Stimulated activated naive CD8-positive, alpha-beta T cell treated with anti-CD3 and anti-CD28 coated beads, Interleukin-15, amount 100 ng/mL, for 72 hours (primary cell): ENCODE data around the gene CORO6.

Experiments
- ATAC-seq: fragments of 150-1000 bp; cut with Tn5 transposase; 2 replicates; pipeline ENCODE4 v1.10.0; 2021; ENCODE audit warnings: mild to moderate bottlenecking, moderate library complexity
- DNase-seq, 2 donors: peaks; one replicate each; pipeline ENCODE4 v3.0.0; 2021 to 2022
- H3K27ac Mint-ChIP-seq, 2 donors: one replicate each; pipeline ENCODE4 v1.8.0; 2022; ENCODE audit warnings: mild to moderate bottlenecking in 2 of 2, mixed read lengths in 2 of 2, moderate library complexity in 2 of 2
- H3K27me3 Mint-ChIP-seq: one replicate; pipeline ENCODE4 v1.8.0; 2022; ENCODE audit warnings: mixed read lengths
- H3K4me1 Mint-ChIP-seq: one replicate; pipeline ENCODE4 v1.8.0; 2022; ENCODE audit warnings: mild to moderate bottlenecking, mixed read lengths
- H3K4me3 Mint-ChIP-seq, 2 donors: one replicate each; pipeline ENCODE4 v1.8.0; 2022; ENCODE audit warnings: mild to moderate bottlenecking in 2 of 2, mixed read lengths in 2 of 2, moderate library complexity in 1 of 2
- H3K9me3 Mint-ChIP-seq, 2 donors: one replicate each; pipeline ENCODE4 v1.8.0; 2022; ENCODE audit warnings: mixed read lengths in 2 of 2

CORO6 gene

GRCh38 chr17:29648005-29648404, 25.3 kb upstream of the CORO6 start:
- no peaks in the 10 kb centered on the region for H3K27me3 Mint-ChIP-seq
- H3K4me3 Mint-ChIP-seq, result no peak overlapping the region
- H3K9me3 Mint-ChIP-seq, result no peaks in the 10 kb centered on the region
- no peak for ATAC-seq
- peak overlapping the region in 1 of 2 donors; percentile 54 for H3K27ac Mint-ChIP-seq
- H3K4me1 Mint-ChIP-seq, result peaks cover 19% of the 10 kb centered on the region
- DNase-seq, result no peak

- ATAC-seq, result peak; percentile 76
- H3K27ac Mint-ChIP-seq, result peak overlapping the region in 1 of 2 donors; percentile 49
- DNase-seq, result peak in 1 of 2 donors; percentile 32
- no peak overlapping the region for H3K4me3 Mint-ChIP-seq
- H3K27me3 Mint-ChIP-seq, result no peaks in the 10 kb centered on the region
- no peaks in the 10 kb centered on the region for H3K9me3 Mint-ChIP-seq
- peaks cover 32% of the 10 kb centered on the region for H3K4me1 Mint-ChIP-seq
Measured at GRCh38 chr17:29645515-29646051, 22.9 kb upstream of the CORO6 start.

GRCh38 chr17:29643817-29644160, 21.1 kb upstream of the CORO6 start:
- peak overlapping the region in 1 of 2 donors; percentile 42 for H3K27ac Mint-ChIP-seq

GRCh38 chr17:29642171-29642611, 19.5 kb upstream of the CORO6 start:
- Mint-ChIP-seq H3K27ac (peak overlapping the region; percentile 74 to 80), H3K4me3 (no peak overlapping the region), H3K9me3 (no peaks in the 10 kb centered on the region), H3K27me3 (no peaks in the 10 kb centered on the region), H3K4me1 (peaks cover 50% of the 10 kb centered on the region)
- DNase-seq (no peak), ATAC-seq (no peak)

More at GRCh38 chr17:29643817-29644160, 21.1 kb upstream of the CORO6 start:
- no peak for ATAC-seq
- no peak overlapping the region for H3K4me3 Mint-ChIP-seq
- no peak for DNase-seq
- no peaks in the 10 kb centered on the region for H3K9me3 Mint-ChIP-seq
- H3K4me1 Mint-ChIP-seq, result peaks cover 50% of the 10 kb centered on the region
- no peaks in the 10 kb centered on the region for H3K27me3 Mint-ChIP-seq

- H3K4me3 Mint-ChIP-seq, result no peak overlapping the region
- peak overlapping the region in 1 of 2 donors; percentile 6 for H3K27ac Mint-ChIP-seq
- ATAC-seq (no peak), DNase-seq (no peak)
- no peaks in the 10 kb centered on the region for H3K27me3 Mint-ChIP-seq
- H3K4me1 Mint-ChIP-seq, result peaks cover 44% of the 10 kb centered on the region
- no peaks in the 10 kb centered on the region for H3K9me3 Mint-ChIP-seq
Measured at GRCh38 chr17:29640981-29641642, 18.4 kb upstream of the CORO6 start.

- ATAC-seq, result no peak
- H3K9me3 Mint-ChIP-seq, result no peaks in the 10 kb centered on the region
- H3K27me3 Mint-ChIP-seq, result no peaks in the 10 kb centered on the region
- H3K4me3 Mint-ChIP-seq, result peak overlapping the region in 1 of 2 donors; percentile 10
- DNase-seq, result no peak
- H3K27ac Mint-ChIP-seq, result peak overlapping the region in 1 of 2 donors; percentile 82
- peaks cover 37% of the 10 kb centered on the region for H3K4me1 Mint-ChIP-seq
Measured at GRCh38 chr17:29640413-29640812, 17.7 kb upstream of the CORO6 start.

GRCh38 chr17:29633886-29634285, 11.2 kb upstream of the CORO6 start:
- Mint-ChIP-seq H3K9me3 (no peaks in the 10 kb centered on the region), H3K4me1 (peaks cover 22% of the 10 kb centered on the region), H3K27me3 (no peaks in the 10 kb centered on the region), H3K27ac (peak overlapping the region in 1 of 2 donors; percentile 6), H3K4me3 (no peak overlapping the region)
- DNase-seq (no peak), ATAC-seq (no peak)

- no peaks in the 10 kb centered on the region for H3K27me3 Mint-ChIP-seq
- DNase-seq (no peak), ATAC-seq (no peak)
- H3K4me1 Mint-ChIP-seq, result peaks cover 51% of the 10 kb centered on the region
- no peak overlapping the region for H3K4me3 Mint-ChIP-seq
- no peaks in the 10 kb centered on the region for H3K9me3 Mint-ChIP-seq
- H3K27ac Mint-ChIP-seq, result no peak overlapping the region
Measured at GRCh38 chr17:29630630-29631193, 8.0 kb upstream of the CORO6 start.

- no peak for ATAC-seq
- no peaks in the 10 kb centered on the region for H3K9me3 Mint-ChIP-seq
- H3K27ac Mint-ChIP-seq, result peak overlapping the region in 1 of 2 donors; percentile 55
- no peak for DNase-seq
- no peaks in the 10 kb centered on the region for H3K27me3 Mint-ChIP-seq
- H3K4me1 Mint-ChIP-seq, result peaks cover 60% of the 10 kb centered on the region
- no peak overlapping the region for H3K4me3 Mint-ChIP-seq
Measured at GRCh38 chr17:29629839-29630238, 7.1 kb upstream of the CORO6 start.

- ATAC-seq (no peak), DNase-seq (no peak)
- no peaks in the 10 kb centered on the region for H3K9me3 Mint-ChIP-seq
- no peak overlapping the region for H3K4me3 Mint-ChIP-seq
- peaks cover 71% of the 10 kb centered on the region for H3K4me1 Mint-ChIP-seq
- peak overlapping the region in 1 of 2 donors; percentile 59 for H3K27ac Mint-ChIP-seq
- no peaks in the 10 kb centered on the region for H3K27me3 Mint-ChIP-seq
Measured at GRCh38 chr17:29628644-29629043, 5.9 kb upstream of the CORO6 start.

- Mint-ChIP-seq H3K9me3 (no peaks in the 10 kb centered on the region), H3K4me1 (peaks cover 78% of the 10 kb centered on the region), H3K27me3 (no peaks in the 10 kb centered on the region), H3K27ac (no peak overlapping the region), H3K4me3 (no peak overlapping the region)
- DNase-seq (no peak), ATAC-seq (no peak)
Measured at GRCh38 chr17:29627951-29628350, 5.2 kb upstream of the CORO6 start.

GRCh38 chr17:29625037-29625750, 2.5 kb upstream of the CORO6 start:
- Mint-ChIP-seq H3K4me1 (peaks cover 88% of the 10 kb centered on the region), H3K27ac (no peak overlapping the region), H3K9me3 (no peaks in the 10 kb centered on the region), H3K4me3 (no peak overlapping the region), H3K27me3 (no peaks in the 10 kb centered on the region)
- ATAC-seq, result no peak
- no peak for DNase-seq

- peak overlapping the region in 1 of 2 donors; percentile 86 for H3K27ac Mint-ChIP-seq
- H3K9me3 Mint-ChIP-seq, result no peaks in the 10 kb centered on the region
- ATAC-seq (peak; percentile 71), DNase-seq (peak in 1 of 2 donors; percentile 59)
- H3K4me3 Mint-ChIP-seq, result no peak overlapping the region
- H3K27me3 Mint-ChIP-seq, result no peaks in the 10 kb centered on the region
- H3K4me1 Mint-ChIP-seq, result peaks cover 82% of the 10 kb centered on the region
Measured at GRCh38 chr17:29624586-29624985, 1.9 kb upstream of the CORO6 start.

- Mint-ChIP-seq H3K27ac (peak overlapping the region; percentile 86 to 93), H3K4me1 (peaks cover 77% of the 10 kb centered on the region), H3K27me3 (no peaks in the 10 kb centered on the region), H3K9me3 (no peaks in the 10 kb centered on the region), H3K4me3 (peak overlapping the region; percentile 70 to 90)
- ATAC-seq (peak; percentile 6), DNase-seq (peak in 1 of 2 donors; percentile 31)
Measured at GRCh38 chr17:29623283-29623647, 553 bp upstream of the CORO6 start.

- DNase-seq (no peak), ATAC-seq (no peak)
- Mint-ChIP-seq H3K9me3 (no peaks in the 10 kb centered on the region), H3K4me1 (peaks cover 79% of the 10 kb centered on the region), H3K27ac (peak overlapping the region in 1 of 2 donors; percentile 89), H3K4me3 (peak overlapping the region; percentile 70 to 90), H3K27me3 (no peaks in the 10 kb centered on the region)
Measured at GRCh38 chr17:29621751-29622194, 939 bp downstream of the CORO6 start.
